IMR-90 (cell line): ENCODE results near the gene CENPP. TPM values are rescaled to one million over a fixed set of nuclear protein-coding genes. Genes with fewer than 3 reads are reported as not detected.

ENCODE experiments used
- ATAC-seq: fragments of 200-7000 bp; cut with Tn5 transposase; 2 replicates; pipeline ENCODE4 v1.9.1; 2020; ENCODE audit warnings: low read depth, mild to moderate bottlenecking, moderate library complexity
- BruUV-seq: library from RNA; stranded (reverse); fragments of 400-500 nt; replicated peaks from 2 replicates; lab custom pipeline; 2021; lab: Mats Ljungman, UMichigan
- CTCF ChIA-PET: fragments of 300-600 bp; formaldehyde crosslinking; extraction: SDS; loops from one replicate; lab custom pipeline; 2021; ENCODE audit warnings: antibody characterized with exemption; lab: Yijun Ruan, JAX
- POLR2A ChIA-PET: fragments of 300-600 bp; sonication (Branson Sonifier 250); formaldehyde crosslinking; loops from one replicate; lab custom pipeline; 2022; ENCODE audit warnings: antibody characterized with exemption; ENCODE audit not compliant: unreplicated experiment; lab: Charles Lee
- DNase-seq: peaks from one replicate; pipeline ENCODE4 v3.0.0; 2013
- H2AFZ ChIP-seq: replicated peaks from 2 replicates; pipeline ENCODE3; 2013; ENCODE audit warnings: low read length, mild to moderate bottlenecking; ENCODE audit not compliant: poor library complexity
- H2AK5ac ChIP-seq: 2 replicates; pipeline ENCODE4 v1.6.1; 2013; ENCODE audit warnings: low read depth, low read length, inconsistent platforms
- H2AK9ac ChIP-seq: replicated peaks from 2 replicates; pipeline ENCODE3; 2013; ENCODE audit warnings: mild to moderate bottlenecking, low read depth, low read length, moderate library complexity; ENCODE audit not compliant: poor library complexity
- H2BK120ac ChIP-seq: 2 replicates; pipeline ENCODE4 v1.6.1; 2013; ENCODE audit warnings: low read depth, low read length, inconsistent platforms
- H2BK15ac ChIP-seq: 3 replicates; pipeline ENCODE4 v1.6.1; 2013; ENCODE audit warnings: low read depth, low read length, inconsistent platforms
- H2BK20ac ChIP-seq: 2 replicates; pipeline ENCODE4 v1.6.1; 2013; ENCODE audit warnings: low read depth, mild to moderate bottlenecking, inconsistent platforms, low read length, moderate library complexity
- H2BK5ac ChIP-seq: 2 replicates; pipeline ENCODE4 v1.6.1; 2013; ENCODE audit warnings: mild to moderate bottlenecking, low read depth, low read length, inconsistent platforms; ENCODE audit not compliant: poor library complexity, severe bottlenecking
- H3K14ac ChIP-seq: replicated peaks from 2 replicates; pipeline ENCODE4 v1.6.1; 2013; ENCODE audit warnings: low read depth, low read length, inconsistent platforms
- H3K18ac ChIP-seq: 2 replicates; pipeline ENCODE4 v1.6.1; 2013; ENCODE audit warnings: low read depth, low read length, control low read depth
- H3K23ac ChIP-seq: 2 replicates; pipeline ENCODE4 v1.6.1; 2013; ENCODE audit warnings: low read depth, low read length, inconsistent platforms
- H3K27ac ChIP-seq: 2 replicates; pipeline ENCODE4 v1.5.1; 2013; ENCODE audit warnings: mild to moderate bottlenecking, control low read depth, low read length; ENCODE audit not compliant: insufficient read depth
- H3K27me3 ChIP-seq: 2 replicates; pipeline ENCODE4 v1.6.1; 2013; ENCODE audit warnings: low read length; ENCODE audit not compliant: control insufficient read depth, insufficient read depth
- H3K36me3 ChIP-seq: 2 replicates; pipeline ENCODE4 v1.6.1; 2013; ENCODE audit warnings: low read length, mixed read lengths; ENCODE audit not compliant: control insufficient read depth, insufficient read depth
- H3K4ac ChIP-seq: 2 replicates; pipeline ENCODE4 v1.6.1; 2013; ENCODE audit warnings: low read depth, low read length, inconsistent platforms
- H3K4me1 ChIP-seq: 2 replicates; pipeline ENCODE4 v1.6.1; 2013; ENCODE audit warnings: low read length, mixed read lengths; ENCODE audit not compliant: control insufficient read depth, insufficient read depth
- H3K4me2 ChIP-seq: 2 replicates; pipeline ENCODE4 v1.6.1; 2013; ENCODE audit warnings: low read depth, mild to moderate bottlenecking, control low read depth, low read length, moderate library complexity
- H3K4me3 ChIP-seq: 2 replicates; pipeline ENCODE4 v1.5.1; 2013; ENCODE audit warnings: low read depth, mild to moderate bottlenecking, control low read depth, low read length, moderate library complexity; ENCODE audit not compliant: insufficient read depth
- H3K56ac ChIP-seq: 2 replicates; pipeline ENCODE4 v1.6.1; 2013; ENCODE audit warnings: low read length, inconsistent platforms; ENCODE audit not compliant: insufficient read depth; ENCODE audit errors: extremely low read depth
- H3K79me1 ChIP-seq, 2 experiments: 2 replicates each; pipeline ENCODE4 v1.6.1; 2013; ENCODE audit warnings: low read length in 2 of 2, inconsistent platforms in 1 of 2, low read depth in 1 of 2
- H3K9ac ChIP-seq: 2 replicates; pipeline ENCODE4 v1.6.1; 2013; ENCODE audit warnings: low read depth, low read length, control low read depth
- H3K9me1 ChIP-seq: 2 replicates; pipeline ENCODE4 v1.6.1; 2013; ENCODE audit warnings: low read length, inconsistent platforms; ENCODE audit not compliant: insufficient read depth
- H3K9me3 ChIP-seq: 2 replicates; pipeline ENCODE4 v1.6.1; 2013; ENCODE audit warnings: low read length; ENCODE audit not compliant: control insufficient read depth, insufficient read depth
- H4K20me1 ChIP-seq: 2 replicates; pipeline ENCODE4 v1.6.1; 2013; ENCODE audit warnings: low read length, inconsistent platforms; ENCODE audit not compliant: insufficient read depth
- H4K5ac ChIP-seq: 2 replicates; pipeline ENCODE4 v1.6.1; 2013; ENCODE audit warnings: mild to moderate bottlenecking, low read depth, low read length, control low read depth
- H4K8ac ChIP-seq, 2 experiments: 2 replicates each; pipeline ENCODE4 v1.6.1; 2013; ENCODE audit warnings: low read depth in 2 of 2, low read length in 2 of 2, control low read depth in 1 of 2, inconsistent platforms in 1 of 2
- H4K91ac ChIP-seq: 2 replicates; pipeline ENCODE4 v1.6.1; 2013; ENCODE audit warnings: low read depth, low read length, inconsistent platforms; ENCODE audit not compliant: insufficient read depth
- MAFK ChIP-seq: IDR thresholded peaks from 2 replicates; pipeline ENCODE4 v1.6.1; 2012; ENCODE audit warnings: low read depth, low read length, improper control_type of control experiment
- POLR2A ChIP-seq: IDR thresholded peaks from 2 replicates; pipeline ENCODE4 v1.6.1; 2012; ENCODE audit warnings: mild to moderate bottlenecking, low read depth, low read length
- SMC3 ChIP-seq: fragments of 150-350 bp; IDR thresholded peaks from 2 replicates; pipeline ENCODE4 v1.6.1; 2016; ENCODE audit warnings: low read depth, mild to moderate bottlenecking, antibody characterized with exemption, low read length, moderate library complexity
- WGBS, 2 experiments: methylation state at CpG; one replicate each; pipeline versions ENCODE4 v1.1.5 to v1.1.7; 2013; ENCODE audit warnings: missing lambda C conversion rate in 2 of 2; ENCODE audit not compliant: insufficient read length in 1 of 2; ENCODE audit errors: extremely low coverage in 2 of 2; 5-methylcytosine and 5-hydroxymethylcytosine counted together
- dilution Hi-C: fragments of 300-500 bp; cut with HindIII; formaldehyde crosslinking; loops from one replicate; pipeline ENCODE4 v1.14.3; 2018; ENCODE audit warnings: low sequenced_read_pairs; ENCODE audit not compliant: unreplicated experiment
- in situ Hi-C: fragments of 300-500 bp; cut with MboI; formaldehyde crosslinking; loops from 3 replicates; pipeline ENCODE4 v1.14.3; 2019; ENCODE audit warnings: low sequenced_read_pairs, inconsistent platforms, mixed read lengths
- intact Hi-C: fragments of 100-400 bp; cut with micrococcal nuclease; formaldehyde crosslinking; loops from 2 replicates; pipeline ENCODE4 v1.10.0; 2022
- polyA plus RNA-seq, 3 experiments: library from polyadenylated mRNA; depleted of rRNA; stranded (reverse); fragments of >200 nt; gene quantifications; 2 replicates each; pipeline ENCODE4 v1.2.3, GENCODE V29; 2012; ENCODE audit warnings: low replicate concordance in 1 of 3
- total RNA-seq: library from RNA; depleted of rRNA; stranded (reverse); fragments of >200 nt; gene quantifications from 2 replicates; pipeline ENCODE4 v1.2.3, GENCODE V29; 2012
- TF ChIP-seq, protein P1 (sequence below): fragments of 150-350 bp; IDR thresholded peaks from 2 replicates; pipeline ENCODE4 v1.6.1; 2016; ENCODE audit warnings: low read depth, mild to moderate bottlenecking, low read length, moderate library complexity, borderline replicate concordance

The CENPP gene
- total and polyA plus RNA-seq, 2 of the 4 experiments (the other 2 are of a cell fraction): 1.4 to 2.0 TPM

DNA sequence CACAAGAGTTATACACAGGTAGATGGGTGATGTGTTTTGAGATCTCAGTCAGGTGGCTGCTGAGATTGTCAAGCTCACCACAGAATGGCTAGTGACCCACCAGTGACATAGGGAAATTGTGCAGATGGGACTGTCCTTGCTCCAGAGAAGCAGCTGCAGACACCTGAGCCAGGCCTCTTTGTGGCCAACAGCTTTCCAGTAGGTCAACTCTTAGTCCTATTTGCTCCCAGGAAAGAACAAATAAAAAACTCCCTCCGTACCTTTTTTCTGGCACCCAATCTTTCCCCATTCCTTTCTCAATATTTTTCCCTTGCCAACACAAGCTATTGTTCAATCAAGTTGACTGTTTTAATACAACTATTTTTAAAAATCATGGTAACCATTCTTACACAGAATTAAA, 46.5 kb upstream of the CENPP start:
- WGBS, 2 experiments: 100% methylated on average over 1 of the region's 1 CpG; no CpG with 5 or more reads in 1 of the 2 experiments
- no peaks in the 10 kb centered on the region for H3K27me3 ChIP-seq
- H2BK120ac ChIP-seq: no peak overlapping the region
- H3K79me1 ChIP-seq: peaks cover 30 to 56% of the 10 kb centered on the region in 2 experiments
- H3K9me3 ChIP-seq: no peaks in the 10 kb centered on the region
- H3K27ac ChIP-seq: peak overlapping the region; percentile 25; the same call in 1 of the 2 replicates
- dilution Hi-C loops (no loop called here), intact Hi-C loops (no loop called here), in situ Hi-C loops (no loop called here)
- H2AFZ ChIP-seq: no peak overlapping the region
- no peak for DNase-seq
- H3K4ac ChIP-seq: no peak overlapping the region; the same call in 1 of the 2 replicates
- H3K4me2 ChIP-seq: no peak overlapping the region
- POLR2A ChIA-PET: no interaction called here
- no peak overlapping the region for H2BK15ac ChIP-seq
- H3K18ac ChIP-seq: no peak overlapping the region
- peaks cover 2% of the 10 kb centered on the region for H3K4me1 ChIP-seq
- peaks cover 14% of the 10 kb centered on the region for H3K9me1 ChIP-seq
- no peak overlapping the region for H4K8ac ChIP-seq
- H2AK5ac ChIP-seq: no peak overlapping the region
- H3K14ac ChIP-seq: no peak overlapping the region
- no peak overlapping the region for H2BK20ac ChIP-seq
- TF ChIP-seq, protein P1, sequence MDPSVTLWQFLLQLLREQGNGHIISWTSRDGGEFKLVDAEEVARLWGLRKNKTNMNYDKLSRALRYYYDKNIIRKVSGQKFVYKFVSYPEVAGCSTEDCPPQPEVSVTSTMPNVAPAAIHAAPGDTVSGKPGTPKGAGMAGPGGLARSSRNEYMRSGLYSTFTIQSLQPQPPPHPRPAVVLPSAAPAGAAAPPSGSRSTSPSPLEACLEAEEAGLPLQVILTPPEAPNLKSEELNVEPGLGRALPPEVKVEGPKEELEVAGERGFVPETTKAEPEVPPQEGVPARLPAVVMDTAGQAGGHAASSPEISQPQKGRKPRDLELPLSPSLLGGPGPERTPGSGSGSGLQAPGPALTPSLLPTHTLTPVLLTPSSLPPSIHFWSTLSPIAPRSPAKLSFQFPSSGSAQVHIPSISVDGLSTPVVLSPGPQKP: no peak
- TF ChIP-seq SMC3 (no peak), POLR2A (no peak), MAFK (no peak)
- no peak overlapping the region for H3K4me3 ChIP-seq
- no peak overlapping the region for H4K5ac ChIP-seq
- no peak overlapping the region; the same call in 1 of the 2 replicates for H3K23ac ChIP-seq
- H3K9ac ChIP-seq: no peak overlapping the region
- peaks cover 59% of the 10 kb centered on the region for H3K36me3 ChIP-seq
- no peak overlapping the region for H3K56ac ChIP-seq
- peak overlapping the region; percentile 17 for H2BK5ac ChIP-seq
- H4K20me1 ChIP-seq: peaks cover 21% of the 10 kb centered on the region
- H2AK9ac ChIP-seq: no peak overlapping the region
- CTCF ChIA-PET: interaction anchor here (0.9 to 1.6 kb wide), 4 partner anchors 9 to 49 kb away, joined by 3 to 5 read pairs (median 4); no protein-coding TSS in a partner anchor
- H4K91ac ChIP-seq: no peak overlapping the region
- ATAC-seq: no peak
- BruUV-seq: no TSS peak
